Skeletal muscle cell (primary cell): ENCODE data around the gene WDR4.
"Not testable (repeated sequence)": the region's sequence is repeated elsewhere in the genome, so short reads cannot be mapped to it uniquely, and the experiment has no call there.

Source experiments
- DNase-seq: peaks from one replicate; pipeline ENCODE4 v3.0.0-alpha.2; 2010; ENCODE audit warnings: low read depth
- H3K4me3 ChIP-seq: 2 replicates; pipeline ENCODE4 v1.5.1; 2011; ENCODE audit warnings: low read depth, mild to moderate bottlenecking, control low read depth, low read length, moderate library complexity

WDR4 gene

GRCh38 chr21:42830456-42831455 lies 48.6 kb downstream of the WDR4 start:
- no peak for DNase-seq
- no peak overlapping the region for H3K4me3 ChIP-seq

- DNase-seq = no peak
- no peak overlapping the region for H3K4me3 ChIP-seq
Observed at GRCh38 chr21:42829954-42830353, 49.4 kb downstream of the WDR4 start.

- DNase-seq = no peak
- no peak overlapping the region for H3K4me3 ChIP-seq
Observed at GRCh38 chr21:42829417-42829816, 49.9 kb downstream of the WDR4 start.

GRCh38 chr21:42827588-42827987 lies 51.8 kb downstream of the WDR4 start:
- no peak for DNase-seq
- H3K4me3 ChIP-seq = no peak overlapping the region

GRCh38 chr21:42820616-42821465 lies 58.5 kb downstream of the WDR4 start:
- no peak for DNase-seq
- H3K4me3 ChIP-seq = no peak overlapping the region

- no peak for DNase-seq
- no peak overlapping the region for H3K4me3 ChIP-seq
Observed at GRCh38 chr21:42819861-42820615, 59.3 kb downstream of the WDR4 start.

GRCh38 chr21:42818328-42818749 lies 61.0 kb downstream of the WDR4 start:
- DNase-seq = no peak

GRCh38 chr21:42815217-42815616 lies 64.1 kb downstream of the WDR4 start:
- no peak overlapping the region for H3K4me3 ChIP-seq
- DNase-seq = no peak

More at GRCh38 chr21:42818328-42818749, 61.0 kb downstream of the WDR4 start:
- no peak overlapping the region for H3K4me3 ChIP-seq

- DNase-seq, H3K4me3 ChIP-seq: not testable (repeated sequence)
Observed at GRCh38 chr21:42812528-42813241, 66.7 kb downstream of the WDR4 start.

- DNase-seq = no peak
- no peak overlapping the region for H3K4me3 ChIP-seq
Observed at GRCh38 chr21:42811960-42812359, 67.4 kb downstream of the WDR4 start.

- no peak for DNase-seq
- H3K4me3 ChIP-seq = no peak overlapping the region
Observed at GRCh38 chr21:42809577-42810475, 69.5 kb downstream of the WDR4 start.

- no peak for DNase-seq
- H3K4me3 ChIP-seq = no peak overlapping the region
Observed at GRCh38 chr21:42809171-42809570, 70.2 kb downstream of the WDR4 start.

GRCh38 chr21:42807938-42808613 lies 71.3 kb downstream of the WDR4 start:
- no peak overlapping the region for H3K4me3 ChIP-seq
- no peak for DNase-seq

- H3K4me3 ChIP-seq, DNase-seq: not testable (repeated sequence)
Observed at GRCh38 chr21:42807293-42807895, 71.9 kb downstream of the WDR4 start.

- DNase-seq = no peak
- H3K4me3 ChIP-seq = no peak overlapping the region
Observed at GRCh38 chr21:42806509-42807140, 72.7 kb downstream of the WDR4 start.

- DNase-seq, H3K4me3 ChIP-seq: not testable (repeated sequence)
Observed at GRCh38 chr21:42801616-42802015, 77.7 kb downstream of the WDR4 start.

GRCh38 chr21:42799948-42800347 lies 79.4 kb downstream of the WDR4 start:
- DNase-seq = no peak
- H3K4me3 ChIP-seq = no peak overlapping the region
